GM18870 (cell line): ENCODE results near the gene MC1R.
"Not testable (repeated sequence)": the region's sequence is repeated elsewhere in the genome, so short reads cannot be mapped to it uniquely, and the experiment has no call there.

Experiments
- ATAC-seq: cut with Tn5 transposase; IDR thresholded peaks from one replicate; pipeline ENCODE4 v1.9.1; 2021; ENCODE audit warnings: moderate library complexity; ENCODE audit not compliant: unreplicated experiment

The MC1R gene

GRCh38 chr16:89918453-89919347, at the start of gene MC1R:
MC1R (plus strand) TSS chr16:89918862; CDS start chr16:89919259, 397 bp downstream.
- ATAC-seq: no peak

DNA sequence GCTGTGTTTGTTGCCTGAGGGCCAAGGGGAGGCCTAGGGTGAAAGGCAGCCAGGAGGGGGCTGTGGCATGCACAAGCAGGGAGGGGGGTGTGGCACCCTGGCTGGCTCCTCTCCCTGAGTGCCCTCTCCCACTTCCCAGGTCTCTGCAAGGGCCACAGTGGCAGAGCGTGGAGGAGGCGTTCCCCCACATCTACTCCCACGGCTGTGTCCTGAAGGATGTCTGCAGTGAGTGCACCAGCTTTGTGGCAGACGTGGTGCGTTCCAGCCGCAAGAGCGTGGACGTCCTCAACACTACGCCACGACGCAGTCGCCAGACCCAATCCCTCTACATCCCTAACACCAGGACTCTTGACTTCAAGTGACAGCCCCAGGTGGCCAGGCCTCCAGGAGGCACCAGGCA, 48.8 kb upstream of the MC1R start:
- ATAC-seq: no peak

- ATAC-seq: no peak
Measured at GRCh38 chr16:89870440-89870839, 48.2 kb upstream of the MC1R start.

GRCh38 chr16:89871895-89872294, 46.8 kb upstream of the MC1R start:
- ATAC-seq: no peak

DNA sequence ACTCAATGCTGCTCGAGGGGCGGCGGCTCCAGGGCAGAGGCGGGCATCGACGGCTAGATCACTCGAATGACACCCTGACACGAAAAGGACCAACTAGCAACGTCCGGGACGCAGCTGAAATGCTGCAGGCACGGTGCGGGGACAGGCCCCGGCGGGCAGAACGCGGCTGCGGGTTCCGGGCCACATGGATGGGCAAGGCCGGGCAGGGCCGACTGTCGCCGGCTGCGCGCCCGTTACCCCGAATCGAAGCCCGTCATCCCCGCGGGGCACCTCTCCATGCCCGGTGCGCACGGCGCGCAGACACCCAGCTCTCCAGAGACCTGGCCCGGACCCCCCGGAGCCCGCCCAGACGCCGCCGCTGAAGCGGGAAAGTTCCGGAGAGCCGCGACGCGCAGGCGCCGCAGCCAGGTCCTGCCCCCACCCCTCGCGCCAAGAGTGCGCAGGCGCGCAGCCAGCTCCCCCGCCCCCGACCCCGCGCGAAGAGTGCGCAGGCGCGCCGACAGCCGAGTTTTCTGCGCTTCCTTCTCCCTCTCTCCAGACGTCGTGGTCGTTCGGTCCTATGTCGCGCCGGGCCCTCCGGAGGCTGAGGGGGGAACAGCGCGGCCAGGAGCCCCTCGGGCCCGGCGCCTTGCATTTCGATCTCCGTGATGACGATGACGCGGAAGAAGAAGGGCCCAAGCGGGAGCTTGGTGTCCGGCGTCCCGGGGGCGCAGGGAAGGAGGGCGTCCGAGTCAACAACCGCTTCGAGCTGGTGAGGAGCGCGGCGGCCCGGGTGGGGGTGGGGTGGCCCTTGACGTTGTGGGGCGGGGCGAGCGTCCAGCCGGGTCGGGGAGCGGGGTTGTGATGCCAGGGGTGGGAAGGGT, 45.3 kb upstream of the MC1R start, which contains the start of gene TCF25:
Gene TCF25, plus strand, starts transcription at position 484 of the 863 bp plus-strand sequence. Its CDS starts 76 bp downstream, at position 560.
- no peak for ATAC-seq

GRCh38 chr16:89873972-89874689, 44.5 kb upstream of the MC1R start:
- ATAC-seq: no peak

- not testable (repeated sequence) for ATAC-seq
Measured at GRCh38 chr16:89879123-89879522, 39.5 kb upstream of the MC1R start.

- ATAC-seq: no peak
Measured at GRCh38 chr16:89880477-89881367, 37.9 kb upstream of the MC1R start.

GRCh38 chr16:89881368-89881730, 37.3 kb upstream of the MC1R start:
- ATAC-seq: no peak

GRCh38 chr16:89883346-89884040, 35.2 kb upstream of the MC1R start:
- ATAC-seq: no peak

DNA sequence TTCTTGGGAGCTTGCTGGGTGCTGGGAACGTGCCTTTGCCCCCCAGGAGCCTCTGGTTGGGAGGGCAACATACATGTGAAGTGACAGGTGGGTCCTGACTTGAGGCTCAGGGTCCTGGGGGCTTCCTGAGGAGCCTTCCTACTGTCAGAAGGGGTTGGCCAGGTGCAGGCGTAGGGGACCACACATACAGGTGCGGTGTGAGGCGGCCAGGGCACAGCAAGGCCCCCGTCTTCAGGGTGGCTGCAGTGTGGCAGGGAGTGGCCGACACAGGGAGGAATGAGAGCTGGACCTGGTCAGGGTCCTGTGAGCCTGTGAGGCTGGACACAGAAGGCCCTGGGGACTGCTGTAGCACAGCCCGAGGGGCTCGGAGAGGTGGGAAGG, 34.6 kb upstream of the MC1R start:
- no peak for ATAC-seq

DNA sequence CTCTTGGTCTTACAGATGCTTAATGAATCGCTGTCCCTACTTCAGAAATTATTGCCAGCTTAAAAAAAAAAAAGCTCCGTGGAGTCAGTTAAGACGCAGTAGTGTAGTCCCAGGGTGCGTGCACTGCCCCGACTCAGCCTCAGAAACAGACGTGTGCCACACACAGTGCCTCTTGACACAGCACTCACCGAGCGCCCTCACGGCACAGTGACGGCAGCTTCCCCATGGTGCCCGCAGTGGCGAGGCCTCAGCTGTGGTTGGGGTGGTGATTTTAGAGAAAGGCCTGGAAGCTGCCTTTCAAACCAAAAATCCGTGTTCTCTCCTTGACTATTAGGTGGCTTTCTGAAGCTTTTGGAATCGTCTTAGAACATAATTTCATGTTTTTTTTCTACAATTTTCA, 31.4 kb upstream of the MC1R start:
- no peak for ATAC-seq

DNA sequence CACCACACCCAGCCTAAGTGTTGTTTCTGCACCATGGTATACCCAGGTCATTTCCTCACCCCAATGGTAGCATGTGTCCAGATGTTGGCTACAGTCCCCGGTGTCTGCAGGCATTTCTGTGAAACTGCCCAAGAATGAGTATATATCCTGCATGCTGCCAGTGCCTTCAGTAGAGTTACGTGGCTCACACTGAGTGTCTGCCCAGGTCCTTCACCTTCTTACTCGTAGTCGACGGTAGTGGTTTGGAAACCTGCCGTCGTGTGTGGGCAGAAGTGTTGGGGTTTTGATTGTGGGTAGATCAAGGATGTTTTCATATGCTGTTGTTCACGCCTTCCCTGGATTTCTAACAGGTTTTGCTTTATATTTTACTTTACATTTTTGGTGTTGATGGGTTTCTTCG, 28.5 kb upstream of the MC1R start:
- ATAC-seq: no peak

DNA sequence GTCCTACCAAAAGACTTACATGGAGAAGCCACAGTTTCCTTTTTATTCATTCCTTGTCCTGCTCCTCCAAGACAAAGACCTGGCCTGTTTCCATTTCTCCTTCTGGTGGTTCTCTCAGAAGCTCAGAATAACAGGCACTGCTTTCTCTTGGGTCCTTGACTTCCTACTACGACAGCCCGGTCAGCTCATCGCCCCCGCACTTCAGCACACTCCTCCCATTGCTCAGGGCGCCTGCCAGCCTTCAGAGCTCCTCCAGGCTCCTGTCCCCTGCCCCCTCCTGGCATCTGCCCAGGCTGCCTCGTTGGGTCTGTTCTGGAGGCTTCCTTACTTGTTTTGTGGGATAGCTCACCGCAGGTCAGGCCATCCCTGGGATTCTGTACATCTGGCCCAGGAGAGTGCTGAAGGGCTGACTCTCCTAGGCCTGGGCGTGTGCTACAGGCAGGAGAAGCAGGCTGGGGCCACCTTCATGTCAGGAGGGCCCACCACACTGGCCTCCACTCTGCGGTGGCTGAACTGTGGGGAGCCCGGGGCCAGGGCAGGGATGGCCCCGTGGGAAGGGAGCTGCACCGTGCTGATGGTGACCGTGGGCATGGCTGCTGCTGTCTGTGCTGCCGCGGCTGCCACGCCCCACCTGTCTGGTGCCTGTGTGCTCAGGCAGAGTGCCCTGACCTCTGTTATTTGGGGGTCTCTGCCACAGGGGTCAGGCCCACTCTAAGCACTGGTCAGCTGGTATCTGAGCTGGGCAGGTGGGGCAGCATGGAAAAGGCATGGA, 27.6 kb upstream of the MC1R start:
- ATAC-seq: no peak

DNA sequence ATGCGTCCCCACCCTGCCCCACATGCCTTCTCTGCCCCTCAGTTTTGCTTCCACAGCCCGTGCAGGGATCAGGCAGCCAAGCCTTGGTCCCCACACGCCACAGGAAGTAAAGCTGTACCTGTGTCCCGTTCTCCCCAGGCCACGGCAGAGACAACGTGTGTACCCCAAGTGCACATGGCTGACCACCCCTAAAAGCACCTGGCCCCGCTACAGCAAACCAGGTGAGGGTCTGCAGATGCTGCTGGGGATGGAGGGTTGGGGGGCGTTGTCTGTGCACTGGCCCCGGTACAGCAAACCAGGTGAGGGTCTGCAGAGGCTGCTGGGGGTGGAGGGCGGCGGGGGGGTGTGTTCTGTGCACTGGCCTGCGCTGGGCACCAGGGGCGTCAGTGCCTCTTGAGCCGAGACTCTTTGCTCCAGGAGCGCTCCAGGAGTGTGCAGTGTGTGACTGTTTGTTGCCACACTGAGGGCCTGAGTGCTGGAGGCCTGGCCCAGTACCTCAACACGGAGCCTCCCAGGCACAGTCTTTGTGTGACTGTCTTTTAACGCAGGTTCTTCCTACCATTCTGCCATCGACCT, 26.5 kb upstream of the MC1R start:
- no peak for ATAC-seq

DNA sequence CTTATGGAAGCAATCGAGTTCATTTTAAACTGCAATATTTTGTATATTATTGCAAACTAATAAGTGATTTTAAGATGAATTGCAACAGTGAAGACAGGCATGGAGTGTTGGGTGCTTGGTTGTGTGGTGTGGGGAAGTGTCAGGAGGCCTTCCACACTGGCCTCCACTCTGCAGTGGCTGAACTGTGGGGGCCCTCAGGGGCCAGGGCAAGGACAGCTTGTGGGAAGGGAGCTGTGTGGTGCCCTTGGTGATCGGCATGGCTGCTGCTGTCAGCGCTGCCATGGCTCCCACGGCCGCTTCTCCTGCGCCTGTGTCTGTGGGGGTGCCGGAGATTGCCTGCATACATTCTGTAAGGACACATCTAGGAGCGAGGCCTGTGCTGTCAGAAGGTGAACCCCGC, 26.0 kb upstream of the MC1R start:
- ATAC-seq: no peak

DNA sequence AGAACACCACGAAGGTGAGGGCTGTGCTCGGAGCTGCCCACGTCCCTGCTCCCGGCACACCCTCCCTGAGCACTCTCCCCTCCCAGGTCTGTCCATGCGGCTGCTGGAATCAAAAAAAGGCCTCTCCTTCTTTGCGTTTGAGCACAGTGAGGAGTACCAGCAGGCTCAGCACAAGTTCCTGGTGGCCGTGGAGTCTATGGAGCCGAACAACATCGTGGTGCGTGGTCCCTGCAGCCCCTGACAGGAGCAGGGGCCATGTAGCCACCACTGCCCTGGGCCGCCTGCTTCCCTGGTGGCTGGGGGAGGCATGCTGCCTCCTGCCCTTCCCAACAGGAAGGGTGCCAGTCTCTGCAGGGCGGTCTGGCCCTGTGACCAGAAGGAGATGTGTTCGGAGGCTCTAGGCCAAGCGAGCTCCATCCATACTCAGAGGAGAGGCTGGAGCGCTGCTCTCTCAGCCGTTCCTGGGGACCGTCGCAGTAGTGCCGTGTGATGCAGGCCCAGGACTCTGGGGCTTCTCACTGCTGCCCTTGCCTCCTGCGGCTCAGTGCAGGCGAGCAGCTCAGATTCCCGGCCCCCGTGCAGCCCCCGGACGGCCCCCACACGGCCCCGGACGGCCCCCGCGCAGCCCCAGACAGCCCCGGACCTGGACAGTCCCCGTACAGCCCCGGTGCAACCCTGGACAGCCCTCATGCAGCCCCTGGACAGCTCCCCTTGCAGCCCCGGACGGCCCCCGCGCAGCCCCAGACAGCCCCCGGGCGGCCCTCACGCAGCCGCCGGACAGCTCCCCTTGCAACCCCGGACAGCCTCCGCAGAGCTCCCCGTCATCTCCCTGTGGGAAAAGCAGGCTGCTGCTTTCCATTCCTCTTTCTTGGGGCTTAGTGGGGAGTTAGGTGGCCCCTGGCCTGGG, 24.8 kb upstream of the MC1R start:
- no peak for ATAC-seq
